HepG2 (cell line): ENCODE measurements around the gene DNMT3A. TPM values are rescaled to one million over a fixed set of nuclear protein-coding genes. Genes with fewer than 3 reads are reported as not detected.

Experiments
- ATAC-seq: fragments of 200-7000 bp; cut with Tn5 transposase; 3 replicates; pipeline ENCODE4 v1.9.1; 2020; ENCODE audit warnings: mild to moderate bottlenecking, moderate library complexity
- BruUV-seq: library from RNA; stranded (reverse); fragments of 400-500 nt; replicated peaks from 2 replicates; lab custom pipeline; 2021; lab: Mats Ljungman, UMichigan
- CTCF ChIA-PET: fragments of 300-600 bp; formaldehyde crosslinking; extraction: SDS; loops from one replicate; lab custom pipeline; 2021; ENCODE audit warnings: low total read pairs, inconsistent platforms, low intra/inter-chr PET ratio; lab: Yijun Ruan, JAX
- POLR2A ChIA-PET: fragments of 350-600 bp; sonication (Branson Sonifier 250); formaldehyde crosslinking; loops from one replicate; lab custom pipeline; 2020; ENCODE audit warnings: antibody characterized with exemption, inconsistent platforms; lab: Yijun Ruan, JAX
- DNase-seq: peaks from one replicate; pipeline ENCODE4 v3.0.0-alpha.2; 2015; ENCODE audit warnings: low spot score
- FAIRE-seq: peaks from 3 replicates; lab custom pipeline; 2011; peaks lifted over from hg19 to GRCh38; lab: Jason Lieb, UNC
- H2AFZ ChIP-seq: one replicate; pipeline ENCODE4 v1.6.1; 2011; ENCODE audit warnings: low read length, inconsistent platforms
- H3K27ac ChIP-seq: fragments of 300-600 bp; 3 replicates; pipeline ENCODE4 v1.8.0; 2011; ENCODE audit warnings: mixed run types, mild to moderate bottlenecking, mixed read lengths, low read length, inconsistent platforms; ENCODE audit not compliant: insufficient read depth; ENCODE audit errors: extremely low read length
- H3K27me3 ChIP-seq, 2 experiments: fragments of 200-600 bp in 1 of 2; 2 replicates in 1 of 2; 3 replicates in 1 of 2; pipeline versions ENCODE4 v1.6.0 to v1.8.0; 2011; ENCODE audit warnings: low read length in 2 of 2, mild to moderate bottlenecking in 2 of 2, moderate library complexity in 2 of 2, inconsistent platforms in 1 of 2; ENCODE audit not compliant: insufficient read depth in 2 of 2, control insufficient read depth in 1 of 2
- H3K36me3 ChIP-seq, 2 experiments: fragments of 200-600 bp in 1 of 2; replicated peaks in 1 of 2; 2 replicates in 1 of 2; 3 replicates in 1 of 2; pipeline versions ENCODE4 v1.5.1 to v1.8.0; 2011; ENCODE audit warnings: low read length in 2 of 2, inconsistent platforms in 1 of 2; ENCODE audit not compliant: insufficient read depth in 2 of 2, control insufficient read depth in 1 of 2
- H3K4me1 ChIP-seq: 2 replicates; pipeline ENCODE4 v1.5.1; 2012; ENCODE audit warnings: low read length, inconsistent platforms; ENCODE audit not compliant: insufficient read depth
- H3K4me2 ChIP-seq: 2 replicates; pipeline ENCODE4 v1.6.0; 2011; ENCODE audit warnings: low read depth, low read length, inconsistent platforms
- H3K4me3 ChIP-seq, 3 experiments: fragments of 200-600 bp in 1 of 3; sonication (generic), shearing (Covaris generic) in 1 of 3; replicated peaks in 1 of 3; 2 replicates each; pipeline ENCODE4 v1.5.1; 2011 to 2016; ENCODE audit warnings: low read length in 3 of 3, inconsistent platforms in 2 of 3, low read depth in 2 of 3, mild to moderate bottlenecking in 2 of 3, control low read depth in 1 of 3, mixed read lengths in 1 of 3; ENCODE audit not compliant: insufficient read depth in 1 of 3
- H3K79me2 ChIP-seq: one replicate; pipeline ENCODE4 v1.6.1; 2011; ENCODE audit warnings: low read length, inconsistent platforms; ENCODE audit not compliant: insufficient read depth
- H3K9ac ChIP-seq: 2 replicates; pipeline ENCODE4 v1.6.0; 2011; ENCODE audit warnings: mild to moderate bottlenecking, low read depth, low read length, inconsistent platforms; ENCODE audit not compliant: insufficient read depth
- H3K9me3 ChIP-seq: 2 replicates; pipeline ENCODE4 v1.5.1; 2012; ENCODE audit warnings: mild to moderate bottlenecking, low read length
- H4K20me1 ChIP-seq: 2 replicates; pipeline ENCODE4 v1.6.0; 2011; ENCODE audit warnings: inconsistent platforms, mild to moderate bottlenecking, low read length, moderate library complexity; ENCODE audit not compliant: insufficient read depth
- BRCA1 ChIP-seq: sonication (generic); formaldehyde crosslinking; IDR thresholded peaks from 2 replicates; pipeline ENCODE4 v1.4.0; 2020; ENCODE audit warnings: missing genetic modification reagents
- PBX2 ChIP-seq: IDR thresholded peaks from 2 replicates; pipeline ENCODE4 v1.6.1; 2016; ENCODE audit warnings: control low read depth
- PHF20 ChIP-seq: sonication (generic); formaldehyde crosslinking; IDR thresholded peaks from 2 replicates; pipeline ENCODE4 v1.5.0; 2020; ENCODE audit warnings: mild to moderate bottlenecking, missing genetic modification reagents
- WGBS: methylation state at CpG from one replicate; pipeline ENCODE4 v1.1.6; 2017; ENCODE audit warnings: low lambda C conversion rate; 5-methylcytosine and 5-hydroxymethylcytosine counted together
- in situ Hi-C: cut with HindIII; loops from 2 replicates; pipeline ENCODE4 v1.10.0; 2017; ENCODE audit warnings: low pct_unique_long_range_greater_than_20kb; ENCODE audit not compliant: extremely low pct_ligation_motif_present
- intact Hi-C: fragments of 100-400 bp; cut with micrococcal nuclease; formaldehyde crosslinking; loops from one replicate; pipeline ENCODE4 v1.10.0; 2022; ENCODE audit not compliant: unreplicated experiment
- polyA plus RNA-seq, 8 experiments: library from polyadenylated mRNA; depleted of rRNA in 3 of 8; stranded (reverse) in 7 of 8; unstranded in 1 of 8; fragments of >200 nt; fragmentation: Illumina TruSeq in 4 of 8; extraction: Trizol in 4 of 8; gene quantifications; 2 replicates each; pipeline versions ENCODE4 v1.2.1 to v1.2.3, GENCODE V29; 2011 to 2016; ENCODE audit warnings: low read depth in 4 of 8, missing spikeins in 1 of 8, mixed read lengths in 1 of 8; ENCODE audit not compliant: insufficient read depth in 1 of 8
- total RNA-seq, 5 experiments: library from RNA; depleted of rRNA; stranded (reverse); fragments of >200 nt; fragmentation: Illumina TruSeq; extraction: Trizol; gene quantifications; 2 replicates each; pipeline ENCODE4 v1.2.3, GENCODE V29; 2016; ENCODE audit warnings: low read depth in 1 of 5
- TF ChIP-seq, protein P1 (sequence below): sonication (generic); formaldehyde crosslinking; IDR thresholded peaks from 2 replicates; pipeline ENCODE4 v1.4.0; 2020; ENCODE audit warnings: missing genetic modification reagents, mild to moderate bottlenecking, borderline replicate concordance

The DNMT3A gene
- total and polyA plus RNA-seq, 2 of the 13 experiments (the other 11 are each of a cell fraction or from before 2014, with no cell fraction given), result 14.7 to 29.1 TPM

GRCh38 chr2:25339211-25339674 lies 2.5 kb downstream of the DNMT3A start:
- Histone ChIP-seq H3K4me2 (peak overlapping the region; percentile 69; the same call in 1 of the 2 replicates), H2AFZ (no peak overlapping the region), H3K9me3 (no peaks in the 10 kb centered on the region), H3K27ac (no peak overlapping the region)
- no peak for FAIRE-seq
- TF ChIP-seq BRCA1 (CRISPR knock-in tag), result no peak
- no peak for TF ChIP-seq PBX2 (CRISPR knock-in tag)
- TF ChIP-seq PHF20, result peak; percentile 40; the same call in 1 of the 2 replicates
- TF ChIP-seq, protein P1, sequence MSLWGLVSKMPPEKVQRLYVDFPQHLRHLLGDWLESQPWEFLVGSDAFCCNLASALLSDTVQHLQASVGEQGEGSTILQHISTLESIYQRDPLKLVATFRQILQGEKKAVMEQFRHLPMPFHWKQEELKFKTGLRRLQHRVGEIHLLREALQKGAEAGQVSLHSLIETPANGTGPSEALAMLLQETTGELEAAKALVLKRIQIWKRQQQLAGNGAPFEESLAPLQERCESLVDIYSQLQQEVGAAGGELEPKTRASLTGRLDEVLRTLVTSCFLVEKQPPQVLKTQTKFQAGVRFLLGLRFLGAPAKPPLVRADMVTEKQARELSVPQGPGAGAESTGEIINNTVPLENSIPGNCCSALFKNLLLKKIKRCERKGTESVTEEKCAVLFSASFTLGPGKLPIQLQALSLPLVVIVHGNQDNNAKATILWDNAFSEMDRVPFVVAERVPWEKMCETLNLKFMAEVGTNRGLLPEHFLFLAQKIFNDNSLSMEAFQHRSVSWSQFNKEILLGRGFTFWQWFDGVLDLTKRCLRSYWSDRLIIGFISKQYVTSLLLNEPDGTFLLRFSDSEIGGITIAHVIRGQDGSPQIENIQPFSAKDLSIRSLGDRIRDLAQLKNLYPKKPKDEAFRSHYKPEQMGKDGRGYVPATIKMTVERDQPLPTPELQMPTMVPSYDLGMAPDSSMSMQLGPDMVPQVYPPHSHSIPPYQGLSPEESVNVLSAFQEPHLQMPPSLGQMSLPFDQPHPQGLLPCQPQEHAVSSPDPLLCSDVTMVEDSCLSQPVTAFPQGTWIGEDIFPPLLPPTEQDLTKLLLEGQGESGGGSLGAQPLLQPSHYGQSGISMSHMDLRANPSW (CRISPR knock-in tag), result no peak
- TF ChIP-seq, all 625 proteins: peak for 1
- CTCF ChIA-PET, result no interaction called here
- in situ Hi-C loops, result no loop called here
- BruUV-seq, result no TSS peak
- intact Hi-C loops, result no loop called here
- 78% methylated on average over 6 of the region's 8 CpGs for WGBS
- ATAC-seq, result no peak
- H3K9ac ChIP-seq, result no peak overlapping the region
- H3K79me2 ChIP-seq, result no peaks in the 10 kb centered on the region
- H3K4me1 ChIP-seq, result peaks cover 40% of the 10 kb centered on the region
- POLR2A ChIA-PET, result interaction anchor here (1.1 kb wide), 1 partner anchor 23 kb away, joined by 4 read pairs; no protein-coding TSS in a partner anchor
- no peaks in the 10 kb centered on the region for H3K36me3 ChIP-seq
- H4K20me1 ChIP-seq, result no peaks in the 10 kb centered on the region; the same call in 1 of the 2 replicates
- no peak for DNase-seq
- no peak overlapping the region for H3K4me3 ChIP-seq
- peaks cover 0 to 20% of the 10 kb centered on the region in 2 experiments; a peak in 2 of 5 replicates for H3K27me3 ChIP-seq
